GM21737 (cell line): ENCODE data around the gene SNAI1.
A peak's percentile ranks its signal among the peaks of the same experiment; 100 is the strongest.
"Not testable (repeated sequence)": the region's sequence is repeated elsewhere in the genome, so short reads cannot be mapped to it uniquely, and the experiment has no call there.

Experiments used
- ATAC-seq: cut with Tn5 transposase; IDR thresholded peaks from one replicate; pipeline ENCODE4 v1.9.1; 2021; ENCODE audit warnings: mild to moderate bottlenecking, moderate library complexity; ENCODE audit not compliant: unreplicated experiment

The SNAI1 gene

DNA sequence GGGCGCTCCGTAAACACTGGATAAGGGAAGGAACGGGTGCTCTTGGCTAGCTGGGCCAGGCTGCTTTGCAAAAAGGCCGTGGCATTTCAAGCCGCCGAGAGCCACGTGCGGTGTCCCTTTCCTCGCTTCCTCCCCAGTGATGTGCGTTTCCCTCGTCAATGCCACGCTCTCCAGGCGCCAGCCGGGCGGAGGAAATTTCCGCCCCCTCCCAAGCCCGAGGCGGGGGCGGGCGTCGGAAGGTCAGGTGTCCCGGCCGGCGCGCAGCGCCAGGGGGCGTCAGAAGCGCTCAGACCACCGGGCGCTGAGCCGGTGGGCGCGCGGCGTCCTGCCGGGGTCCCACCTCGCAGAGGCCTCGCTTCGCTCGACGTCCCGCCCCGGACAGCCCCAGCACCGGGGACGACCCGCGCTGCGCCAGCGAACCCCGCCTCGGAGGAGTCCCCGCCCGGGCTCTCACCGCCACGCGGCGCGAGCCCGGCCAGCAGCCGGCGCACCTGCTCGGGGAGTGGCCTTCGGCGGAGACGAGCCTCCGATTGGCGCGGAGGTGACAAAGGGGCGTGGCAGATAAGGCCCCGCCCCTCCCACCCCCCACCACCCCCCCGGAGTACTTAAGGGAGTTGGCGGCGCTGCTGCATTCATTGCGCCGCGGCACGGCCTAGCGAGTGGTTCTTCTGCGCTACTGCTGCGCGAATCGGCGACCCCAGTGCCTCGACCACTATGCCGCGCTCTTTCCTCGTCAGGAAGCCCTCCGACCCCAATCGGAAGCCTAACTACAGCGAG is at the start of gene SNAI1:
TSS of gene SNAI1 (plus strand) at position 635 of the 777 bp plus-strand sequence. CDS start at position 715, 80 bp downstream.
- ATAC-seq, result peak; percentile 80

DNA sequence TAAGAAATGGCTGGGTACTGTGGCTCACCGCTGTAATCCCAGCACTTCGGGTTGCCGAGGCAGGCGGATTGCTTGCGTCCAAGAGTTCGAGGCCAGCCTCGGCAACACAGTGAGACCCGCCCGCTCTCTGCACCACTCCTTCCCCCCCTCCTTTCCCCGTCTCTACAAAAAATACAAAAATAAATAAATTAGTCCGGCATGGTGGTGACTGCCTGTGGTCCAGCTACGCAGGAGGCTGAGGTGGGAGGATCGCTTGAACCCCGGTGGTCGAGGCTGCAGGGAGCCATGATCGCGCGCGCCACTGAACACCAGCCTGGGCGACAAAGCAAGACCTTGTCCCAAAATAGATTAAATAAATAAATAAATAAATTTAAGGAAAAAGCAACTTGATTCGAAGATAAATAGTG is 47.0 kb upstream of the SNAI1 start:
- no peak for ATAC-seq

DNA sequence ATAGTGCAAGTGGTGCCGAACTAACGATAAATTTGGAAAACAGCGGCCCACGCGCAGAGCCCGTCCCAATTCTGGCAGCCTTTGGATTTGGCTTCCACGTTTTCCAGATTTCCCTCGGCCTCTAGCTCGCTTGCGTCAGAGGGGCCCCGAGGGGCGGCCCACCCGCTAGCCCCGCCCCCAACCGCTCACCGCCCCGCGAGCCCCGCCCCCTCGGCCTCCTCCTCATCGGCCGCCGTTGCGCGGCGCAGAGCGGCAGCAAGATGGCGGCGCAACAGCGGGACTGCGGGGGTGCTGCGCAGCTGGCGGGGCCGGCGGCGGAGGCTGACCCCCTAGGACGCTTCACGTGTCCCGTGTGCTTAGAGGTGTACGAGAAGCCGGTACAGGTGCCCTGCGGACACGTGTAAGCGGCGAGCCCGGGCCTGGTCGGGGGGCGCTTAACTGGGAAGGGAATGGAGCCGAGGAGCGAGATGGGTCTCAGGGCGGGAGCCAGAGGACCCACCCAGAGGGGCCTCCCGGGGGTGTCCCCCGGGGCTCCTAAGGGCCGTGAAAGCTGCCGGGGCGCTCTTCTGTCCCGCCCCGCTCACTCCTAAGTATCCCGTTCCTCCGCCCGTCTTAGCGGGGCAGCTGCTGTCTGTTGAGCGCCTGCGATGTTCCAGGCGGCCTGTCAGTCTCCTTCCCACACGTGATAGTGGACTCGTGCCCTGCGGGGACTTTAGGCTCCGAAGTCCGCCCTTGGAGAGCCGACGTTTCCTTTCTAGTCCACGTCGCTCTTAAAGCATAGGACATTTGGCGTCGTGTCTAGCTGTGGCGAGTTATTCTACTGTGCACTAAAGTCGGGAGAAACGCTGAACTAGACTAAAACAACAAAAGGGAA is 46.4 kb upstream of the SNAI1 start, which contains the start of gene RNF114:
TSS of gene RNF114 (plus strand) at position 245 of the 874 bp plus-strand sequence. CDS start at position 261, 16 bp downstream.
- ATAC-seq, result peak; percentile 64

DNA sequence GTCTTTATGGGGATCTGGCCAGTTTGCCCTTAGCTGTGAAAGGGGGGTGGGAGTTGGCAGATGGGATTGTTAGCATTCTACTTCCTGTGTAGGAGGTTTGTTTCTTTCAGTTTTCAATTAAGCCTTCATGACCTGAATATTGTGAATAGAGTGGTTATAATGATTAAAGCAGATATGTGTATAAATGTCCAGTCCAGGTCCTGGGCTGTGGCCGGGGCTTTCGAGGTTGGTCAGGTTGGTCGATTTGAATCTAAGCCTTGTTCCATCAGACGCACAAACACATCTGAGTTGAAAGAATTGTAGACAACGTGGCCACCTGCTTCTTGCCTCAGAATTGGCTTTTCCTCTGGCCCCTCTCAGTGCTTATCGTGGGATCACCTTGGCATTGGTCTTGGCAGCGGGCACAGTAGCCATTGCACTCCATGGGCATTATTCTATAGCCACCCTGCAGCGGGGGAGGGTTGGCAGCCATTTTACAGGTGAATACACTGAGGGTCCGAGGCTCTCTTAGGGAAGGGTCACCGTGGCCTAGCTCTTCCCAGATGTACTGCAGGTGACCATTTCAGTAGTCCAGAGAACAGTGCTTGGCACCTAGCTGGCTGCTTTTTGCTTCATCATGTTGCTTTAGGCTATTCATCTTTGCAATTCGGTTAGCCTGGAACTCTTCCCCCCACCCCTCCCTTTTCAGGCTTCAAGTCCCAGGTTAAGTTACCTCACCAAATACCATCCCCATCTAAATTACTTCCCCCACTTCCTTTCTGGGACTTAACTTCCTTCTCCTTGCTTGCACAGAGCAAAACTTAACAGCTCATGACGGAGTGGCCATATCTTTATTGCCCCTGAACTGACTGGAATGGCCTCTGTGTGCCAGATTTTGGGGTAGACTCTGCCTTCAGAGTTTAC is 45.5 kb upstream of the SNAI1 start:
- ATAC-seq, result no peak

DNA sequence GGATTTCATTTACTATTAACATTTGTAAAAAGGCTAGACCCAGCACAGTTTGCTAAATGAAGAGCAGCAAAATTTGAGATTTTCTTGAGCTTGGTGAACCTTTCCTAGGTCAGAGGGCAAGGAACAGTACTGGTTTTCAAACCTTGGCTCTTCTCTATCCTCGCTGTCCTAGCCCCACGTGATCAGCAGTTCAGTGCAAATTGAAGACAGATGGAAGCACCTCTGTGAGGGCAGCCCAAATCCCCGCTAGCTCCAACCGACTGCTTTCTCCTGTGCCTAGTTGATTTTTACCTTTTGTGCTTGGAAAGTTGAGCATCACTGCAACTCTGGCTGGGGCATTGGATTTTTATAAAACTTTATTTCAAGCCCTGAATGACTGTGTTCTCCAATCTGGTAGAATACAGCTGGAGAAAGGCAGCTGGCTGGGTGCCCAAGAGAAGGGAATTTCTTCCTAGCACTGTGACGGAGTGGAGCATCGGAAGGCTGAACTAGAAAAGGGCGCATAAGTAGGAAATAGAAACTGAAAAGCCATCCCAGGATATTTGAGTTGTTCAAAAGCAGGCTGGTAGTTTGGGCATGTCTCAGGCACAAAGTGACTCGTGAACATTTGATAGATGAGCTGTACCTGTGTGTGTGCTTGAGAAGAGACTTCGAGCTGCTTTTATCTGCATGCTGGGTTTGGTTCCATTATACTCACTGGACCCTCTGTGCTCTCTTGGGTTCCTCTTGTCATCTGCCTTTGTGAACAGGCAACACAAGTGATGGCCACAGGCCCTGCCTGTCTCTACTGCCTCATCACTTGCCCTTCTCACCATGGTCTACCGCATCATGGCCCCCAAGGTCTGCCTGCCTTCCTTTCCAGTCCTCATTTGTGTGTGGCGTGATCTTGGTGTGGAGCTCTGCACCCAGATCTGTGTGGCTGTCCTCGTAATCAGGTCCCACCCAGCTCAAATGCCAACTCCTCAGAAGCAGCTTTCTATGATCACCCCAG is 44.3 kb upstream of the SNAI1 start:
- no peak for ATAC-seq

DNA sequence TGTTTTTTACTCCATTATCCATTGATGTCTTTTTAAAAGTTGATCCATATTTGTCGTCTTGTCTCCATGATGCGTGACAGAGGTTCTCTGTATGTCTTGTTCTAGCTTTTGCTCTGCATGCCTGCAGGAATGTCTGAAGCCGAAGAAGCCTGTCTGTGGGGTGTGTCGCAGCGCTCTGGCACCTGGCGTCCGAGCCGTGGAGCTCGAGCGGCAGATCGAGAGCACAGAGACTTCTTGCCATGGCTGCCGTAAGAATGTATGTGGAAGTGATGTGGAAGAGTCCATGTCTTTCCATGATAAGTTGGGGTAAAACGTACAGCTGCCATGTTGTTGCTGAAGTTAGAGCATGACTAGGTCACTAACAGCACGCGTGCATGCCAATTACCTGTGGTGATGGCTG is 41.3 kb upstream of the SNAI1 start:
- ATAC-seq, result no peak

DNA sequence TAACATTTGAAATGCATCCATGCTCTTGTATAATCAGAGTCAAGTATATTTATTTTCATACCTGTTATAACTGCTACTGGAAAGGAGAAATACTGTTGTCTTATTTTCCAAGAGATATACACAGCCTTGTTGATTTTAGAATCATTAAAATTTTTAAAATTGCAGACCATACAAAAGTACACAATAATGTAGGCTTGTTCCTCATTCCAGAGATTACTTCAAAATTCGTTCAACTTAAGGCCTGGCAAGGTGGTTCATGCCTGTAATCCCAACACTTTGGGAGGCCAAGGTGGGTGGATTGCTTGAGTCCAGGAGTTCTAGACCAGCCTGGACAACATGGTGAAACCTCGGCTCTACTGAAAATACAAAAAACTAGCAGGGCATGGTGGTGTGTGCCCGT is 40.5 kb upstream of the SNAI1 start:
- no peak for ATAC-seq

DNA sequence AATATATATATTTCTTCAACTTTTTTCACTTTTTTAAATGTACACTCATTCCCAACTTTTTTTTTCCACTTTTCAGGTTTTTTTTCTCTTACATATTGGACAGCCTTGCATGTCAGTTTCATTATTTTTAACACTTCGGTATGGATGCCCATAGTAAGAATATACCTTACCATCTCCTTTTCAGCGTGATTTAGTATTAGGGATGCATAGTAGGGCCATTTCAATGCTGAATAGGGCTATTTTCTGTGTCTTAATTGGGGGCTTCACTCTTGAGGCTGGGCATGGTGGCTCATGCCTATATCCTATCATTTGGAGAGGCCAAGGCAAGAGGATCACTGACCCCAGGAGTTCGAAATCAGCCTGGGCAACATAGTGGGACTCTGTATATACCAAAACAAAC is 39.8 kb upstream of the SNAI1 start:
- ATAC-seq, result no peak

DNA sequence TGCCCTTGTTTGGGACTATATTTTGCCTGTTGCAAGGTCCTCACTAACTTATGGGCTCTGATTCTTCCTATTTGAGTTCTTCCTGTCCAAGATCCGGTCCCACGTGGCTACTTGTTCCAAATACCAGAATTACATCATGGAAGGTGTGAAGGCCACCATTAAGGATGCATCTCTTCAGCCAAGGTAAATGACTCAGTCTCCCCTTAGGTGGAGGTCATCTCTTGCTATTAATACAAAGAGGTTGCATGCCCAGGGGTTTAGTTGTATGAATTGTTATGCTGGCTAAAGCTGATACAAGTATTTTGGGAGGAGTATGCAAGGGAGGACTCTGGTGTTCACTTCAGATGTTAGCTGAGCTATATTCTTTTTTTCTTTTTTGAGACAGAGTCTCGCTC is 37.5 kb upstream of the SNAI1 start:
- ATAC-seq, result no peak

DNA sequence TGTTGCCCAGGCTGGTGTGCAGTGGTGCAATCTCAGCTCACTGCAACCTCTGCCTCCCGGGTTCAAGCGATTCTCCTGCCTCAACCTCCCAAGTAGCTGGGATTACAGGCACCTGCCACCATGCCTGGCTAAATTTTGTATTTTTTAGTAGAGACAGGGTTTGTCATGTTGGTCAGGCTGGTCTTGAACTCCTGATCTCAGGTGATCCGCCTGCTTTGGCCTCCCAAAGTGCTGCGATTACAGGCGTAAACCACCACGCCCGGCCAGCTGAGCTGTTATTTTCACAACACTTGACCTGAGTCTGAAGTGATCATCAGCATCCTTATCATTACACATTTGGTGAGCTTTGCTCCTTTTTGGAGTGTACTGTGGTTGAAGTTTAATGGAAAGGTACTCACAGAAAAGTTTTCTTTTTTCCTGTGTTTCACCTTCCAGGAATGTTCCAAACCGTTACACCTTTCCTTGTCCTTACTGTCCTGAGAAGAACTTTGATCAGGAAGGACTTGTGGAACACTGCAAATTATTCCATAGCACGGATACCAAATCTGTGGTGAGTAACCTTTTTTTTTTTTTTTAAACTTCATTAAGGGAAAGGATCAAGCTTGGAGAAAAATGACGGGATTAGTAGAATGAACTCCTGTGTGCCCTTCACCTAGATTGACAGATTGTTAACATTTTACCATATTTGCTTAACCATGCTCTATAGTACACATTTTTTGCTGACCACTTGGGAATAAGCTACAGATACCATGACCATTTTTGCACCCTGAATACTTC is 36.9 kb upstream of the SNAI1 start:
- no peak for ATAC-seq

DNA sequence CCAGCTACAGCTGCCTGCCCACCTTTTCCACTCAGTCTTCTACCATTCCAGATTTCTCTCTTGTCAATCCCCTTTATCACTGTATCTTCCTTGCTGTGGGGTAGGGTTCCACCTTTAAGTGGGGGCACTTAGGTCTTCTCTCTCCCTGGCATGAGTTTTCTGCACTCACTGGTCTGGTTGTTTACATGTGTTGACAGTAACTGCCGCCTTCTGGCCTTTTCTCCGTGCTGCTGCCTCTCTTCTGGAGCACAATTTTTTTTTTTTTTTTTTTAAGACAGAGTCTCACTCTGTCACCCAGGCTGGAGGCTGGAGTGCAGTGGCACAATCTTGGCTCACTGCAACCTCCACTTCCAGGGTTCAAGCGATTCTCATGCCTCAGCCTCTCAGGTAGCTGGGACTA is 34.6 kb upstream of the SNAI1 start:
- ATAC-seq, result no peak

DNA sequence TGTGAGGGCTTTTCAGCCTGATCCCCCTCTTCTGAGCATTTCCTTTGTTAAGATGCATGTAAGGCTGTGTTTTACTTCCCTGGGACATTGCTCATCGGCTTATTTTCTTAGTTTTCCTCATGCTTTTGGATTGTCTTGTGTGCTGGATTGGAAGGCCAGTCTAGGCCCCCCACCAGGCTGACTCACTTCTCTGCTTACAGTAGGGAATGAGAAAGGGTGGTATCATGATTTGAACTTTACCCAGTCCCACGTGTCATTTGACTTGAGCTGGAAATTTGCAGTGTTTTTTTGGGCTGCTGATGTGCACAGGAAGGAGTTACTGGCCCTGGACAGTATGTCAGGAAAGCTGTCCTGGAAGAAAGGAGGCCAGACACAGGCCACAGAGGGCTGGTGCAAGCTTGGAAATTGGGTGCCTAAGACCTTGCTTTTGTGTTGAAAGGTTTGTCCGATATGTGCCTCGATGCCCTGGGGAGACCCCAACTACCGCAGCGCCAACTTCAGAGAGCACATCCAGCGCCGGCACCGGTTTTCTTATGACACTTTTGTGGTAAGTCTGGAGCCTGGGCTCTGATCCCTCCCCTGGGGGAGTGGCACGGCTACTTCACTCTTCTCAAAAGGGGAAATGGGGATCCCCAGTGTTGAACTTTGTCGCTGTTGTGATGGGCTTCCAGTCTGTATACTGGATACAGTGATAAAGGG is 33.8 kb upstream of the SNAI1 start:
- no peak for ATAC-seq

DNA sequence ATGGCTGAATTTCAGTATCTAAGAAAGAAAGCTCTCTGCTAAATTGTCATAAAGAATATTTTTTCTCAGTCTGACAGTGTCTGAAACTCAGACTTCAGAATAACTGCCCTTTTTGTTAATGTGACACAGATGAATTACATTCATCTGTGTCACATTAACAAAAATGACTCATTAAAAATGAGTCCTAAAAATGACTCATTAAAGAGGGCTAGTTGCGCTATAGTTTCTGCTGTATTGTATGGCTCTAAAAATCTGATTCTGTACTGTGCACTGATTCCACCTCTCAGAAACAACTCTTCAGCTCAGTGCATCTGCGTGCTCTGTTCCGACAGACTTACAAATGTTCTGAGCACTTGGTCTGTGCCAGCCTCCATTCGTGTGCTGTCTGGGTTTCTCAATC is 31.6 kb upstream of the SNAI1 start:
- no peak for ATAC-seq

DNA sequence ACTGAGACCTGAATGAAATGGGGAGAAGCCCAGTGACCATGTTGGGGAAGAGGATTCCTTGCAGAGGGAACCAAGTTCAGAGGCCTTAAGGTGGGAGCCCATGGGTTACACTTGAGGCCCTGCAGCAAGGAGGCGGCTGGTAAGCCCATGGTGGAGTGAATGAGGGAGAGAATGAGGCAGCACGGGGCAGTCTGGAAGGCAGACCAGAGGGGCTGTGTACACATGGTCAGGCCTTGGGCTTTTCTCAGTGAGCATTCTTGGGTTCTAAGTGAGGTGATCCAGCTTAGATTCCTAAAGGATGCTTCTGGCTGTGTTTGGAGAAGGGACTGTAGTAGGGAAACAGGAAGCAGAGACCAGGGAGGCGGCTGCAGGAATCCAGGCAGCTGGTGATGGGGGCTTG is 27.6 kb upstream of the SNAI1 start:
- ATAC-seq, result no peak

DNA sequence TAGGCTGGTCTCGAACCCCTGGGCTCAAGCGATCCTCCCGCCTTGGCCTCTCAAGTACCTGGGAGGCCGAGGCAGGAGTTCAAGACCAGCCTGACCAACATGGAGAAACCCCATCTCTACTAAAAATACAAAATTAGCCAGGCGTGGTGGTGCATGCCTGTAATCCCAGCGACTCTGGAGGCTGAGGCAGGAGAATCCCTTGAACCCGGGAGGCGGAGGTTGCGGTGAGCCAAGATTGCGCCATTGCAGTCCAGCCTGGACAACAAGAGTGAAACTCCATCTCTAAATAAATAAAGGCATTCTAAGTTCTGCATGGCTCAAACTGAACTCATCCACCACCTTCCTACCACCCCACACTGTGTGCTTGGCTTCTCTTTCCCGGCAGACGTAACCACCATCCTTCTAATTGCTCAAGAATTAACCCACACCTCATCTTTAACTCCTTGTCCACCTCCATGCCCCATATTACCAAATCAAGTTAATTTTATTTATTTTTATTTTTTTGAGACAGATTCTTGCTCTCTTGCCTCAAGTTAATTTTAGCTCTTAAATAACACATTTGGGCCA is 26.9 kb upstream of the SNAI1 start:
- not testable (repeated sequence) for ATAC-seq

DNA sequence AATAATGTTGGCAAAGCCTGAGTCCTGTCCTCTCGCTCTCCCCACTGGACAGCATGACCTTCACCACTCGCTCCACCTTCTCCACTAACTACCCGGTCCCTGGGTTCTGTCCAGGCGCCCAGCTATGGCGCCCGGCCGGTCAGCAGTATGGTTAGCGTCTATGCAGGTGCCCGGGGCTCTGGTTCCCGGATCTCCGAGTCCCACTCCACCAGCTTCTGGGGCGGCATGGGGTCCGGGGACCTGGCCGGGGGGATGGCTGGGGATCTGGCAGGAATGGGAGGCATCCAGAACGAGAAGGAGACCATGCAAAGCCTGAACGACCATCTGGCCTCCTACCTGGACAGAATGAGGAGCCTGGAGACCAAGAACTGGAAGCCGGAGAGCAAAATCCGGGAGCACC is 26.1 kb upstream of the SNAI1 start:
- no peak for ATAC-seq

DNA sequence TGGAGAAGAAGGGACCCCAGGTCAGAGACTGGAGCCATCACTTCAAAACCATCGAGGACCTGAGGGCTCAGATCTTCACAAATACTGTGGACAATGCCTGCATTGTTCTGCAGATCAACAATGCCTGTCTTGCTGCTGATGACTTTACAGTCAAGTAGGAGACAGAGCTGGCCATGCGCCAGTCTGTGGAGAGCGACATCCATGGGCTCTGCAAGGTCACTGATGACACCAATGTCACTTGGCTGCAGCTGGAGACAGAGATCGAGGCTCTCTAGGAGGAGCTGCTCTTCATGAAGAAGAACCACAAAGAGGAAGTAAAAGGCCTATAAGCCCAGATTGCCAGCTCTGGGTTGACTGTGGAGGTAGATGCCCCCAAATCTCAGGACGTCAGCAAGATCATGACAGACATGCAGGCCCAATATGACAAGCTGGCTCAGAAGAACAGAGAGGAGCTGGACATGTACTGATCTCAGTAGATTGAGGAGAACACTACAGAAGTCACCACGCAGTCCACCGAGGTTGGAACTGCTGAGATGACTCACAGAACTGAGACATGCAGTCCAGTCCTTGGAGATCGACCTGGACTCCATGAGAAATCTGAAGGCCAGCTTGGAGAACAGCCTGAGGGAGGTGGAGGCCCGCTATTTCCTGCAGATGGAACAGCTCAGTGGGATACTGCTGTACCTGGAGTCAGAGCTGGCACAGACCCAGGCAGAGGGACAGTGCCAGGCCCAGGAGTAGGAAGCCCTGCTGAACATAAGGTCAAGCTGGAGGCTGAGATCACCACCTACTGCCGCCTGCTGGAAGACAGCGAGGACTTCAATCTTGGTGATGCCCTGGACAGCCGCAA is 25.5 kb upstream of the SNAI1 start:
- ATAC-seq, result not testable (repeated sequence)
